Right kidney (tissue), 1 donor: ENCODE measurements around the gene MLPH.

Experiments used
- DNase-seq: peaks from one replicate; pipeline ENCODE4 v3.0.0-alpha.2; 2016

MLPH gene

GRCh38 chr2:237479747-237480146 lies 7.3 kb upstream of the MLPH start:
- DNase-seq = no peak

GRCh38 chr2:237480556-237480955 lies 6.5 kb upstream of the MLPH start:
- DNase-seq = no peak

- DNase-seq = no peak
Measured at GRCh38 chr2:237480988-237481525, 6.0 kb upstream of the MLPH start.

GRCh38 chr2:237482485-237482884 lies 4.6 kb upstream of the MLPH start:
- DNase-seq = peak; percentile 34

GRCh38 chr2:237483018-237483731 lies 3.9 kb upstream of the MLPH start:
- DNase-seq = no peak

- no peak for DNase-seq
Measured at GRCh38 chr2:237485304-237485703, 1.7 kb upstream of the MLPH start.

GRCh38 chr2:237485844-237486243 lies 1.2 kb upstream of the MLPH start:
- no peak for DNase-seq

- peak; percentile 56 for DNase-seq
Measured at GRCh38 chr2:237486334-237486818, 675 bp upstream of the MLPH start.

- DNase-seq = no peak
Measured at GRCh38 chr2:237487496-237487895, 445 bp downstream of the MLPH start.

- no peak for DNase-seq
Measured at GRCh38 chr2:237488295-237488694, 1.2 kb downstream of the MLPH start.

GRCh38 chr2:237488901-237489860 lies 2.1 kb downstream of the MLPH start:
- DNase-seq = no peak

GRCh38 chr2:237490009-237490711 lies 3.1 kb downstream of the MLPH start:
- no peak for DNase-seq

GRCh38 chr2:237490795-237491194 lies 3.7 kb downstream of the MLPH start:
- DNase-seq = no peak

GRCh38 chr2:237491515-237492118 lies 4.6 kb downstream of the MLPH start:
- no peak for DNase-seq

- DNase-seq = no peak
Measured at GRCh38 chr2:237492137-237492890, 5.3 kb downstream of the MLPH start.

GRCh38 chr2:237494066-237494465 lies 7.0 kb downstream of the MLPH start:
- DNase-seq = no peak

- no peak for DNase-seq
Measured at GRCh38 chr2:237495521-237496117, 8.6 kb downstream of the MLPH start.

GRCh38 chr2:237496428-237496827 lies 9.4 kb downstream of the MLPH start:
- no peak for DNase-seq

GRCh38 chr2:237497009-237497837 lies 10.2 kb downstream of the MLPH start:
- no peak for DNase-seq

- DNase-seq = no peak
Measured at GRCh38 chr2:237497838-237498186, 10.8 kb downstream of the MLPH start.
